PFSK-1 (cell line): ENCODE data around the gene SGK1.

Experiments
- FOXP2 ChIP-seq: optimal IDR thresholded peaks from 2 replicates; pipeline ENCODE3; 2011; ENCODE audit warnings: borderline replicate concordance, control low read depth, inconsistent platforms; ENCODE audit not compliant: insufficient read depth; ENCODE audit errors: extremely low read length, extremely low read depth
- POLR2AphosphoS5 ChIP-seq: IDR thresholded peaks from 2 replicates; pipeline ENCODE4 v1.6.1; 2012; ENCODE audit warnings: low read depth, mild to moderate bottlenecking, control low read depth, low read length, moderate library complexity
- REST ChIP-seq, 2 experiments: IDR thresholded peaks; 2 replicates each; pipeline versions ENCODE4 v1.6.1 to v1.8.0; 2011 to 2012; ENCODE audit warnings: low read depth in 2 of 2, low read length in 2 of 2, control low read depth in 1 of 2, inconsistent platforms in 1 of 2, mild to moderate bottlenecking in 1 of 2, moderate library complexity in 1 of 2; ENCODE audit not compliant: insufficient read depth in 1 of 2
- SIN3A ChIP-seq: IDR thresholded peaks from 2 replicates; pipeline ENCODE4 v1.6.1; 2012; ENCODE audit warnings: mild to moderate bottlenecking, low read length, moderate library complexity, borderline replicate concordance; ENCODE audit not compliant: insufficient read depth
- TAF1 ChIP-seq: IDR thresholded peaks from 2 replicates; pipeline ENCODE4 v1.6.1; 2012; ENCODE audit warnings: low read length, control low read depth, borderline replicate concordance; ENCODE audit not compliant: insufficient read depth

SGK1 gene

GRCh38 chr6:134173936-134174671 is 143.8 kb downstream of the SGK1 start:
- TF ChIP-seq POLR2AphosphoS5 = no peak
- TF ChIP-seq FOXP2 = no peak
- no peak for TF ChIP-seq SIN3A
- no peak for TF ChIP-seq TAF1
- no peak for TF ChIP-seq REST (IDR thresholded peaks at IDR 0.05; ENCODE audit: insufficient read depth in 1 of 2, low read depth in 2 of 2, low read length in 2 of 2)

GRCh38 chr6:134173366-134173725 is 144.6 kb downstream of the SGK1 start:
- TF ChIP-seq TAF1 = no peak
- no peak for TF ChIP-seq FOXP2
- TF ChIP-seq SIN3A = no peak
- TF ChIP-seq POLR2AphosphoS5 = no peak
- no peak for TF ChIP-seq REST (IDR thresholded peaks at IDR 0.05; ENCODE audit: insufficient read depth in 1 of 2, low read depth in 2 of 2, low read length in 2 of 2)

- no peak for TF ChIP-seq FOXP2
- TF ChIP-seq REST (IDR thresholded peaks at IDR 0.05; ENCODE audit: insufficient read depth in 1 of 2, low read depth in 2 of 2, low read length in 2 of 2) = no peak
- no peak for TF ChIP-seq TAF1
- no peak for TF ChIP-seq POLR2AphosphoS5
- no peak for TF ChIP-seq SIN3A
Measured at GRCh38 chr6:134172706-134173365, 145.1 kb downstream of the SGK1 start.

GRCh38 chr6:134172020-134172705 is 145.7 kb downstream of the SGK1 start:
- TF ChIP-seq REST (IDR thresholded peaks at IDR 0.05; ENCODE audit: insufficient read depth in 1 of 2, low read depth in 2 of 2, low read length in 2 of 2) = no peak
- TF ChIP-seq TAF1 = no peak
- no peak for TF ChIP-seq SIN3A
- TF ChIP-seq POLR2AphosphoS5 = no peak
- no peak for TF ChIP-seq FOXP2
